Stimulated activated CD8-positive, alpha-beta memory T cell treated with anti-CD3 and anti-CD28 coated beads, Interleukin-15, amount 100 ng/mL, for 24 hours (primary cell): ENCODE results near the gene GRSF1.
"Not testable (repeated sequence)": the region's sequence is repeated elsewhere in the genome, so short reads cannot be mapped to it uniquely, and the experiment has no call there.

Experiments
- DNase-seq: peaks from one replicate; pipeline ENCODE4 v3.0.0-alpha.2; 2020; ENCODE audit warnings: low read depth

The GRSF1 gene

GRCh38 chr4:70839589-70840093 lies at the start of gene GRSF1:
TSS of gene GRSF1 (minus strand) at chr4:70839890. CDS start at chr4:70839827, 63 bp downstream.
- peak; percentile 83 for DNase-seq

DNA sequence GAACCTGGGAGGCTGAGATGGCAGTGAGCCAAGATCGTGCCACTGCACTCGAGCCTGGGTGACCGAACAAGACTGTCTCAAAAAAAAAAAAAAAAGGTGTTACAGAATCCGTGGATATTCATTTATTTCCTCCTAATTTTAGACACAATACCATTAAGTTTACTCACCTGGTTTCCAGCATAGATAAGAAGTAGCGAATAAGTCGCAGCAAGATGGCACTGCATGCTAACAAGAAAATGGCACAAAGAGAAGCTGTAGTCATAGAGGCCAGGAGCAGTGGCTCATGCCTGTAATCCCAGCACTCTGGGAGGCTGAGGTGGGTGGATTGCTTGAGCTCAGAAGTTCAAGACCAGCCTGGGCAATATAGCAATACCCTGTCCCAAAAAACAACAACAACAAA lies 45.5 kb upstream of the GRSF1 start:
- no peak for DNase-seq

GRCh38 chr4:70880739-70881138 lies 41.0 kb upstream of the GRSF1 start:
- no peak for DNase-seq

- no peak for DNase-seq
Measured at GRCh38 chr4:70877556-70877955, 37.9 kb upstream of the GRSF1 start.

GRCh38 chr4:70874268-70875156 lies 34.8 kb upstream of the GRSF1 start:
- no peak for DNase-seq

GRCh38 chr4:70873216-70873615 lies 33.5 kb upstream of the GRSF1 start:
- no peak for DNase-seq

GRCh38 chr4:70868778-70869177 lies 29.1 kb upstream of the GRSF1 start:
- DNase-seq: no peak

DNA sequence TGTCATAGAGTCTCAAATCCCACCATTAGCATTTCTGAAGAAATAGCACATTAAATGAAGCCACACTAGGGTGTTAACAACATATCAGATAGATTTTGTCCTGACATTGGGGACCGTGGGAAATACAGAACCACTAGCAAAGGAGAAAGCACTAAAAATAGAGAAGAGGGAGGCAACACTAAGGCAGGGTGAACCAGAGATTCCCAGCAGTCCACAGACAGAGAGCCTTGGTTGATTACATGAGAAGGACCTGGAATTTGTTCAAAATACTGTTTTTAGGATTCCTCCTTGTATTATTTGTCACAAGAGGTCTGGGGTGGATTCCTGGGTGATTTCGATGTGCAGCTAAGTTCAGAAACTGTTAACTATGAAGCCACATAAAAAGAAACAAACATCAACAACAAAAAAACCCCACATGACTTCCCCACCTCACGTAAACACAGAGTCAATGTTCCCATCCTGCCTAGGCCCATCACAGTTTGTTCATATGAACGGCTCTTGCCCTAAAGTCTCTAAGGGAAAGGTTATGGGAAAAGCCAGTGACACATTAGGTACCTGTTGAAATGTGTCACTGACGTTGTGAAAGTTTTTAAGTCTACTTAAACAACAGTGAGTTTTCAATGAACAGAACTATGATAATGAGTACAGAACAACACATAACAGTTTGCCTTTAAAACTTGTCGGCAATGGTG lies 23.6 kb upstream of the GRSF1 start:
- DNase-seq: no peak

- DNase-seq: no peak
Measured at GRCh38 chr4:70859066-70859465, 19.4 kb upstream of the GRSF1 start.

- DNase-seq: no peak
Measured at GRCh38 chr4:70858454-70858853, 18.8 kb upstream of the GRSF1 start.

DNA sequence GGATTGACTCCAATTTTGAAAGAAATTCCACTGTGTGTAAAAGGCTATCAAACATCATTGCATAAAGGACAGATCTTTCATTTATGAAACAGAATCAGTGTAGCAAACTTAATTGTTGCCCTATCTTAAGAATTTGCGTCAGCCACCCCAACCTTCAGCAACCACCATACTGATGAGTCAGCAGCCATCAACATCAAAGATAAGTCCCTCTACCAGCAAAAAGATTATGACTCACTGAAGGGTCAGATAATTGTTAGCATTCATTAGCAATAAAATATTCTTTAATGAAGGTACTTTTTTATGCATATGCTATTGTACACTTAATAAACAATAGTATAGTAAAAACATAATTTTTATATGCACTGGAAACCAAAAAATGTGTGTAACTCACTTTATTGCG lies 15.8 kb upstream of the GRSF1 start:
- no peak for DNase-seq

DNA sequence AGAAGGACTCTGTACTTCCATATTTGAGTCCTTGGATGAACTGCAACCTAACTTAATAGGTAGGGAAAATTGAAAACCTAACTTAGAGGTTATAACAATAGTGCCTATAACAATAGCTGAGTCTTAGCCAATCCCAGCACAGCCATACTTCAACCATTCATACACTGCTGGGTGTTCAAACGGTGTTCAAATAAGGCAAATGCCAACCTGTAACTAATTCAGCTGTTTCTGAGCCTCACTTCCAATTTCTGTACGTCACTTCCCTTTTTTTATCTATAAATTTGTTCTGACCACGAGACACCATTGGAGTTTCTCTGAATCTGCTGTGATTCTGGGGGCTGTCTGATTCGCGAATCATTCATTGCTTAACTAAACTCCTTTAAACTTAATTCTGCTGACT lies 9.6 kb upstream of the GRSF1 start:
- DNase-seq: no peak

GRCh38 chr4:70844180-70844579 lies 4.5 kb upstream of the GRSF1 start:
- DNase-seq: no peak

GRCh38 chr4:70842761-70843435 lies 3.2 kb upstream of the GRSF1 start:
- no peak for DNase-seq

- DNase-seq: no peak
Measured at GRCh38 chr4:70841951-70842350, 2.3 kb upstream of the GRSF1 start.

DNA sequence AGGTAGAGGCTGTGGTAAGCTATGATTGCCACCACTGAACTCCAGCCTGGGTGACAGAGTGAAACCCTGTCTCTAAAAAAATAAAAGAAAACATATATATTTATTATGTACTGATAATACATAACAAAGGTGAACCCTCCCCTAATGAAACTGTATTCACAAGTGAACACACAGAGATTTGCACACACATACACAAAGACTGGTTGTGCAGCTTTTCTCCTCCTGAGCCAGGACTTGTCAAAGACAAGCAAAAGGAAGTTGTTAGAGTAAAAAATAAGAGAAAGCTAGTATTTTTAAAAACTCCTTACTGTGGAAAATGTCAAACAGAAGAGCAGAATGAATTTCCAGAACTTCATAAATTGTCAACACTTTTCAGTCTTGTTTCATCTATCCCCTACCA lies 1.5 kb upstream of the GRSF1 start:
- no peak for DNase-seq

DNA sequence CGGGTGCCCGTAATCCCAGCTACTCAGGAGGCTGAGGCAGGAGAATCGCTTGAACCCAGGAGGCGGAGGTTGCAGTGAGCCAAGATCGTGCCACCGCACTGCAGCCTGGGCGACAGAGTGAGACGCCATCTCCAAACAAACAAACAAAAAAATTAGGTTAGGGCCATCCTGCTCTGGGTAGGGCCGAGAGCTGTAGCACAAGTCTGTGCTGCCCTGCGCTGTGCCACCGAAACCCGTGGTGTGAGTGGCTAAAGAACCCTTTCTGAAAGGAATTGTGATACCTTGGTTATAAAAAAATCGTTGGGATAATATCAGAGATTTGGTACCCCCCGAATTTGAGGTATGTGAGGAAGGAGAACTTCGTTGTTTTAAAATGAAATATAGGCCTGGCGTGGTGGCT lies 941 bp upstream of the GRSF1 start:
- DNase-seq: not testable (repeated sequence)

- DNase-seq: peak; percentile 19
Measured at GRCh38 chr4:70840137-70840536, 447 bp upstream of the GRSF1 start.

DNA sequence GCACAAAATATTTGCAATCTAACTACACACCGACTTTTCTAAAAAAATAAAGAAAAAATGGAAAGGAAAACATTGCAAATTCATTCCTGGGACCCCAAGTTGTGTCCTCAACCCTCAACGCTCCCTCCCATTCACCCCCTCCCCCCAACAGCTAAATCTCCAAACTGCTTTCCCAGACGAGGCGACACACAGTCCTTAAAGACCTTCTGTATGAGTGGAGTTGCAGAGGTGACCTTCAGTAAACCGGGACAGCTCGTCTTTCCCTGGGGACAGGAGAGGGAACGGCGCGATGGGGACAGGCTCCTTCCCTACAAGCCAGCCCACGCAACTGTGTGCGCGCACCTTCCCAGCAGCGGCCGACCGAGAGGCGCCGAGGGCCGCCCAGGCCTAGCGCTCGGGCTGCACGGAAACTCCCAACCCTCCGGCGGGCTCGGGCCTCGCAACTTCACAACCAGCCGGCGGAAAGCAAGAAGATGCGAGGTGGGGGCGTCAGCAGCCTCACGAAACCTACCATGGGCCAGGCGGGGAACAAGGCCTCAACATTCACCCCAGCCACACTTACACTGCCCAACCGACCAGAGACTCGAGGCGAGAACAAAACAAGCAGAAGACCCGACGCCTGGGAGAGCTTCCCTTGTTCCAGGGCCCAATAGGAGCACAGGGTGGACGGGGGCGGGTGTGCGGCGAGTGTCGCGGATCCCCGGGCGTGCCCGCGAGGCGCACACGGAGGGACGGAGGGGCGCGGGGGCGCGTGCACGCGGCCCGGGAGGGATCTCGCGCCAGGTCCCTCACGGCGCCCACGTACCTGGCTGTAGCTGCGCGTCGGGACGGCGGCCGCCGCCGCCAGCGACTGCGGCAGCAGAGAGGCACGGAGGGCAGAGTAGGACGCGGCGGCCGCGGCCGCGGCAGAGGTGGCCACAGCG lies 763 bp downstream of the GRSF1 start:
- peak; percentile 35 for DNase-seq

DNA sequence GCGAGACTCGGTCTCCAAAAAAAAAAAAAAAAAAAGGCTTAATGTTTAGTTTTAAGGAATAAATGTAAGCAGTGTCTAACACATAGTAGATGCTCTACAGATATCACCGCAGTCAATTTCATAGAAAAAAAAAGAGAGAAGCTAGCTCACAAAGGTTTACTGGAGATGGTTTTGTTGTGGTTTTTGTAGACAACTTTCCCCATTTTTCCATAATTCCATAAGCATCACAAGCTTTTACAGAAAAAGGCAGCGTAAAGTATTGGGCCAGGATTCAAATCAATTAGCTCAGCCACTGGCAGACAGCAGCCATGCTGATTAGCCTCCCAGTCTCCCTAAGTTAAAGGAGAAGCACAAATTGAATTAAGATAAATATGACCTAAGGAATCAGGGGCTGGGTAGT lies 1.5 kb downstream of the GRSF1 start:
- DNase-seq: no peak

DNA sequence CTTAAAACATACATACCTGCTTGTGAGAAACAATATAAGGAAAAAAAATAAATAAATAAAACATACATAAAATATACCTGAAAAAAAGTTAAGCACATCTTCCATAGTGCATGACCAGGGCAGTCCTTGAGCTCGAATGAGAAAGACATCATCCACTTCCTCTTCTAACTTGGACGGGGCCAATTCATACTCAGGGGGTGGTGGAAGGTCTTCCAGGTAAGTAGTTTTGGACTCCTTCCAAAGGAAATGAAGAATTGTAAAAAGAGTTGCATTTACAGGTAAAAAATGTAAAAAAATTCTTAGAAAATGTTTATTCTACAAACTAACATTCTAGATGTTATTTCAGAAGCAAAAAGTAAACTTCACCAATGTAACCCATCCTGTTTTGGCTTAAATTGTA lies 3.6 kb downstream of the GRSF1 start:
- DNase-seq: no peak

- no peak for DNase-seq
Measured at GRCh38 chr4:70833675-70834074, 6.0 kb downstream of the GRSF1 start.
